GM19455 (cell line): ENCODE measurements around the gene C10orf90.
"Not testable (repeated sequence)": the region's sequence is repeated elsewhere in the genome, so short reads cannot be mapped to it uniquely, and the experiment has no call there.

Source experiments
- ATAC-seq: cut with Tn5 transposase; IDR thresholded peaks from one replicate; pipeline ENCODE4 v1.9.1; 2021; ENCODE audit not compliant: unreplicated experiment

C10orf90 gene

GRCh38 chr10:126398383-126398743 is 272.1 kb downstream of the C10orf90 start:
- no peak for ATAC-seq

GRCh38 chr10:126397640-126398382 is 272.7 kb downstream of the C10orf90 start:
- ATAC-seq, result no peak

- ATAC-seq, result no peak
Observed at GRCh38 chr10:126397156-126397555, 273.3 kb downstream of the C10orf90 start.

GRCh38 chr10:126394948-126395347 is 275.5 kb downstream of the C10orf90 start:
- ATAC-seq, result no peak

- ATAC-seq, result no peak
Observed at GRCh38 chr10:126393076-126393475, 277.4 kb downstream of the C10orf90 start.

- no peak for ATAC-seq
Observed at GRCh38 chr10:126392469-126392868, 278.0 kb downstream of the C10orf90 start.

- ATAC-seq, result no peak
Observed at GRCh38 chr10:126392068-126392467, 278.4 kb downstream of the C10orf90 start.

GRCh38 chr10:126391192-126391885 is 279.2 kb downstream of the C10orf90 start:
- no peak for ATAC-seq

- ATAC-seq, result no peak
Observed at GRCh38 chr10:126390324-126390723, 280.2 kb downstream of the C10orf90 start.

GRCh38 chr10:126387931-126388911 is 282.3 kb downstream of the C10orf90 start, which contains the start of gene ADAM12:
Gene ADAM12 (minus strand): TSS chr10:126388477. CDS start chr10:126388145, 332 bp downstream.
- ATAC-seq, result no peak

- ATAC-seq, result no peak
Observed at GRCh38 chr10:126387041-126387921, 283.2 kb downstream of the C10orf90 start.

GRCh38 chr10:126384269-126384873 is 286.1 kb downstream of the C10orf90 start:
- ATAC-seq, result no peak

GRCh38 chr10:126380352-126381076 is 290.0 kb downstream of the C10orf90 start:
- ATAC-seq, result no peak

- not testable (repeated sequence) for ATAC-seq
Observed at GRCh38 chr10:126379166-126379565, 291.3 kb downstream of the C10orf90 start.

- ATAC-seq, result no peak
Observed at GRCh38 chr10:126376956-126377355, 293.5 kb downstream of the C10orf90 start.

- ATAC-seq, result no peak
Observed at GRCh38 chr10:126375926-126376554, 294.5 kb downstream of the C10orf90 start.

GRCh38 chr10:126375299-126375698 is 295.2 kb downstream of the C10orf90 start:
- ATAC-seq, result no peak
